Camera-type eye (tissue), 1 donor: ENCODE data around the gene IGFBP2. TPM values are rescaled to one million over a fixed set of nuclear protein-coding genes. Genes with fewer than 3 reads are reported as not detected.

Experiments used
- total RNA-seq: library from RNA; depleted of rRNA; stranded (reverse); fragments of >200 nt; gene quantifications from one replicate; pipeline ENCODE4 v1.2.3, GENCODE V29; 2014

The IGFBP2 gene, protein sequence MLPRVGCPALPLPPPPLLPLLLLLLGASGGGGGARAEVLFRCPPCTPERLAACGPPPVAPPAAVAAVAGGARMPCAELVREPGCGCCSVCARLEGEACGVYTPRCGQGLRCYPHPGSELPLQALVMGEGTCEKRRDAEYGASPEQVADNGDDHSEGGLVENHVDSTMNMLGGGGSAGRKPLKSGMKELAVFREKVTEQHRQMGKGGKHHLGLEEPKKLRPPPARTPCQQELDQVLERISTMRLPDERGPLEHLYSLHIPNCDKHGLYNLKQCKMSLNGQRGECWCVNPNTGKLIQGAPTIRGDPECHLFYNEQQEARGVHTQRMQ
- 169 TPM for total RNA-seq

DNA sequence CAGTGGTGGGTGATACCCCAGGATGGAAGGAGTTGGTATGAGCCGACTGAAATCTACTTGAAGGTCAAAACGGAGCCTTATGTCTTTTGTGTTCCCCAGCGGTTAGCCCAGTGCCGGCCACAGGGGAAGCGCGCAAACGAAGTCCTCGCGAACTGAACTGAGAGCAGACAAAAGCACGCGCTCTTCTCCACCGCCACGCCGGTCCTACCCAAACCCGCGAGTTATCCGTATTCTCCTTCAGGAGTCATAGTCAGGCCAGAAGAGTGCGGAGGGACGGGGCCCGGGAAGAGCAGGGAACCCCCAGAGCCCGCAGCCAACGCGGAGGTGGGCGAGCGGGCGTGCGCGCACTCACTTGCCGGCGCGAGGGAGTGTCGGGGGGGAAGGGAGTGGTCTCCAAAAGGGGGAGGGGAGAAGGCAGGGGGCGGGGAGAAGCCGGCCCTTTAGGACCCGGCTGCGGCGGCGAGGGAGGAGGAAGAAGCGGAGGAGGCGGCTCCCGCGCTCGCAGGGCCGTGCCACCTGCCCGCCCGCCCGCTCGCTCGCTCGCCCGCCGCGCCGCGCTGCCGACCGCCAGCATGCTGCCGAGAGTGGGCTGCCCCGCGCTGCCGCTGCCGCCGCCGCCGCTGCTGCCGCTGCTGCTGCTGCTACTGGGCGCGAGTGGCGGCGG, at the start of gene IGFBP2:
IGFBP2 (plus strand) TSS at position 469 of the 664 bp plus-strand sequence; CDS start at position 573, 104 bp downstream.

DNA sequence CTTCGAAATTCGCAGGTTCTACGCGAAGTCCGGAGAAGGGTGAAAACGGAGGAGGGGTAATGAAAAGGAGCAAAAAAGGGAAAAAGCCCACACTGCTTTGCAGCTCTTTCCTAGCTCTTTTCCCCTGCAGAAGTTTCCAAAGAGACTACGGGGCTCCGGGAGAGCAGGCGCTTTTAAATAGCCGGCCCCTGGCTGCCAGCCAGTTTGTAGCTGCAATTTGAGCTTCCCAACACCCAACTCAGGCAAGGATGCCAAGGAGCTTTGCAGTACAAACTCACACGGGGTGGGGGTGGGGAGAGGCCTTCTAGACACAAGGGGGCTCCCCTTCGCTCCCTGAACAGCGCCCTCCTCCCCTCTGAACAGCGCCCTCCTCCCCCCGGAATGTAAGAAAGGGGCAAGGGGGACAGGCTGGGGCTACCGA, 62.2 kb downstream of the IGFBP2 start, which contains the start of gene IGFBP5:
IGFBP5 (minus strand) TSS at position 149 of the 421 bp plus-strand sequence. CDS start 774 bp downstream, outside the sequence.

Other genes starting within 250 kb of the IGFBP2 start
- 42.5 TPM for gene SMARCAL1, start 220.9 kb upstream of the IGFBP2 start, total RNA-seq
- 529 TPM for gene RPL37A, start 134.6 kb upstream of the IGFBP2 start, total RNA-seq
- 508 TPM for gene IGFBP5, start 62.1 kb downstream of the IGFBP2 start, total RNA-seq
- not detected for gene TNP1, start 226.6 kb downstream of the IGFBP2 start, total RNA-seq